Esophagus squamous epithelium (tissue), 4 donors: ENCODE data around the gene RASSF7.

Source experiments
- POLR2A ChIP-seq, 4 donors: fragments of 450-650 bp; IDR thresholded peaks; one replicate each; pipeline ENCODE4 v1.6.1; 2017; ENCODE audit warnings: antibody characterized with exemption in 4 of 4, mild to moderate bottlenecking in 4 of 4, moderate library complexity in 3 of 4
- TF ChIP-seq, protein P1 (sequence below), 6 experiments: fragments of 450-650 bp in 4 of 6; fragments of 200-600 bp in 2 of 6; sonication (generic) in 2 of 6; IDR thresholded peaks; one replicate each; pipeline ENCODE4 v1.5.1; 2016 to 2019; ENCODE audit warnings: antibody characterized with exemption in 6 of 6, mild to moderate bottlenecking in 4 of 6, moderate library complexity in 4 of 6

DNA sequence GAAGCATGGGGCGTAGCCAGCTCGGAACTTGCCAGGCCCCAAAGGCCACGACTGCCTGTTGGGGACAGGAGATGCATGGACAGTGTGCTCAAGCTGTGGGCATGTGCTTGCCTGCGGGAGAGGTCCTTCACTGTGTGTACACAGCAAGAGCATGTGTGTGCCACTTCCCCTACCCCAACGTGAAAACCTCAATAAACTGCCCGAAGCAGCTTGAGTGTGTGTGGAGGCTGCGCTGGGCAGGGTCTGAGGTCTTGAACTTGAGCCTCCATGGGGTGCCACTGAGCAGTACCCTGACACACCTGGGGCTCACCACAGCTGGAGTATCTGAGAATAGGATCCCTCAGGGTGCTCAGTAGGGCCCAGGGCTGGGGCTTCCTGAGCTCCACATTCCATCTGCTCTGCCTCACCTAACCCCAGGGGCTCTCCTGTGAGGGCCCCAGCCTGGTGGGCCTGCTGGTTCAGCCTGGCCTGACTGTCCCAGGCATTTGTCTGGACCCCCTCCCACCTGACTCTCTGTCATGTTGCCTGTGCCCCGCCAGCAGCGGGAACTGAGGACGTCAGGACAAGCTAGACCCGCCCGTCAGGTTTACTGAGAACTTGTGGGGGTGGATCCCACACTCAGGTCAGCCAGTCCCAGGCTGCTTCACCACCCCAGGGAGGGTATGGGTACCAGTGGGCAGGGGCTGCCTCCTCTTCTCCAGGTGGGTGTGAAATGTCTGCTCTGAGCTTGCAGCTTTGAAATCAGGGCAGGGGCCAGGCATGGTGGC lies 3.2 kb downstream of the RASSF7 start:
- TF ChIP-seq, protein P1, sequence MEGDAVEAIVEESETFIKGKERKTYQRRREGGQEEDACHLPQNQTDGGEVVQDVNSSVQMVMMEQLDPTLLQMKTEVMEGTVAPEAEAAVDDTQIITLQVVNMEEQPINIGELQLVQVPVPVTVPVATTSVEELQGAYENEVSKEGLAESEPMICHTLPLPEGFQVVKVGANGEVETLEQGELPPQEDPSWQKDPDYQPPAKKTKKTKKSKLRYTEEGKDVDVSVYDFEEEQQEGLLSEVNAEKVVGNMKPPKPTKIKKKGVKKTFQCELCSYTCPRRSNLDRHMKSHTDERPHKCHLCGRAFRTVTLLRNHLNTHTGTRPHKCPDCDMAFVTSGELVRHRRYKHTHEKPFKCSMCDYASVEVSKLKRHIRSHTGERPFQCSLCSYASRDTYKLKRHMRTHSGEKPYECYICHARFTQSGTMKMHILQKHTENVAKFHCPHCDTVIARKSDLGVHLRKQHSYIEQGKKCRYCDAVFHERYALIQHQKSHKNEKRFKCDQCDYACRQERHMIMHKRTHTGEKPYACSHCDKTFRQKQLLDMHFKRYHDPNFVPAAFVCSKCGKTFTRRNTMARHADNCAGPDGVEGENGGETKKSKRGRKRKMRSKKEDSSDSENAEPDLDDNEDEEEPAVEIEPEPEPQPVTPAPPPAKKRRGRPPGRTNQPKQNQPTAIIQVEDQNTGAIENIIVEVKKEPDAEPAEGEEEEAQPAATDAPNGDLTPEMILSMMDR (IDR thresholded peaks at IDR 0.05): no peak
- TF ChIP-seq POLR2A (IDR thresholded peaks at IDR 0.05): no peak
